HG02970 (cell line): ENCODE measurements around the gene TLE4.

ENCODE experiments used
- ATAC-seq: cut with Tn5 transposase; IDR thresholded peaks from one replicate; pipeline ENCODE4 v1.9.1; 2021; ENCODE audit warnings: mild to moderate bottlenecking, moderate library complexity, moderate number of reproducible peaks; ENCODE audit not compliant: unreplicated experiment, low FRiP score

TLE4 gene

GRCh38 chr9:79570448-79571308, 1.1 kb upstream of the TLE4 start:
- ATAC-seq = no peak

- no peak for ATAC-seq
These were observed 355 bp downstream of the TLE4 start for GRCh38 chr9:79572032-79572607.

GRCh38 chr9:79572608-79573411, 1.0 kb downstream of the TLE4 start:
- no peak for ATAC-seq

GRCh38 chr9:79573412-79573923, 1.7 kb downstream of the TLE4 start:
- no peak for ATAC-seq

- no peak for ATAC-seq
These were observed 2.4 kb downstream of the TLE4 start for GRCh38 chr9:79574136-79574535.

GRCh38 chr9:79574781-79575180, 3.0 kb downstream of the TLE4 start:
- no peak for ATAC-seq

GRCh38 chr9:79575547-79575946, 3.8 kb downstream of the TLE4 start:
- no peak for ATAC-seq

- ATAC-seq = no peak
These were observed 6.4 kb downstream of the TLE4 start for GRCh38 chr9:79577969-79578723.

GRCh38 chr9:79578891-79579290, 7.1 kb downstream of the TLE4 start:
- ATAC-seq = no peak

- ATAC-seq = no peak
These were observed 7.9 kb downstream of the TLE4 start for GRCh38 chr9:79579624-79580023.

- ATAC-seq = no peak
These were observed 8.3 kb downstream of the TLE4 start for GRCh38 chr9:79580055-79580454.

GRCh38 chr9:79581388-79581787, 9.6 kb downstream of the TLE4 start:
- ATAC-seq = no peak

- no peak for ATAC-seq
These were observed 10.0 kb downstream of the TLE4 start for GRCh38 chr9:79581794-79582193.

- ATAC-seq = no peak
These were observed 12.3 kb downstream of the TLE4 start for GRCh38 chr9:79583952-79584654.

- no peak for ATAC-seq
These were observed 12.9 kb downstream of the TLE4 start for GRCh38 chr9:79584655-79584982.

- ATAC-seq = no peak
These were observed 16.9 kb downstream of the TLE4 start for GRCh38 chr9:79588488-79589223.

GRCh38 chr9:79591458-79591857, 19.7 kb downstream of the TLE4 start:
- ATAC-seq = no peak

GRCh38 chr9:79592726-79593493, 21.1 kb downstream of the TLE4 start:
- ATAC-seq = no peak
